A549 (cell line): ENCODE data around the gene SLC6A20. TPM values are rescaled to one million over a fixed set of nuclear protein-coding genes. Genes with fewer than 3 reads are reported as not detected.

Experiments used
- ATAC-seq, 2 experiments: fragments of 200-7000 bp in 1 of 2; fragments of >200 bp in 1 of 2; cut with Nextera tagmentation in 1 of 2; cut with Tn5 transposase in 1 of 2; 3 replicates each; pipeline versions ENCODE4 v1.8.0 to v1.9.1; 2018 to 2020; ENCODE audit warnings: mild to moderate bottlenecking in 1 of 2, moderate library complexity in 1 of 2
- CTCF ChIA-PET: fragments of 300-600 bp; sonication (Branson Sonifier 250); formaldehyde crosslinking; extraction: SDS; loops from one replicate; lab custom pipeline; 2021; ENCODE audit warnings: antibody characterized with exemption, inconsistent platforms; lab: Yijun Ruan, JAX
- POLR2A ChIA-PET: fragments of 350-600 bp; formaldehyde crosslinking; extraction: SDS; loops from one replicate; lab custom pipeline; 2021; ENCODE audit warnings: antibody characterized with exemption, inconsistent platforms; lab: Yijun Ruan, JAX
- DNase-seq, 2 experiments: peaks; one replicate each; pipeline versions ENCODE4 v3.0.0 to v3.0.0-alpha.2; 2011 to 2016; ENCODE audit warnings: low read depth in 1 of 2, low spot score in 1 of 2
- FAIRE-seq: peaks from 2 replicates; lab custom pipeline; 2011; peaks lifted over from hg19 to GRCh38; lab: Jason Lieb, UNC
- H3K27ac ChIP-seq, 2 experiments: fragments of >200 bp; sonication (Bioruptor Twin); formaldehyde crosslinking; 3 replicates each; pipeline ENCODE4 v1.5.1; 2016 to 2017
- H3K4me1 ChIP-seq: fragments of >200 bp; sonication (Bioruptor Twin); formaldehyde crosslinking; 3 replicates; pipeline ENCODE4 v1.6.1; 2016
- H3K4me2 ChIP-seq: fragments of >200 bp; sonication (Bioruptor Twin); formaldehyde crosslinking; 3 replicates; pipeline ENCODE4 v1.6.1; 2016
- H3K4me3 ChIP-seq: fragments of >200 bp; sonication (Bioruptor Twin); formaldehyde crosslinking; 3 replicates; pipeline ENCODE4 v1.5.1; 2016
- H3K9me3 ChIP-seq: fragments of >200 bp; sonication (Bioruptor Twin); formaldehyde crosslinking; 3 replicates; pipeline ENCODE4 v1.6.1; 2016
- ATOH8 ChIP-seq: fragments of 250-450 bp; sonication (Bioruptor Pico); IDR thresholded peaks from 2 replicates; pipeline ENCODE4 v1.5.0; 2020; ENCODE audit warnings: low read depth, mild to moderate bottlenecking, moderate library complexity
- CBX2 ChIP-seq: fragments of 200-600 bp; sonication (generic); IDR thresholded peaks from 2 replicates; pipeline ENCODE4 v1.6.1; 2016; ENCODE audit warnings: low read depth, mild to moderate bottlenecking, borderline replicate concordance
- CBX8 ChIP-seq: fragments of 200-600 bp; sonication (generic); IDR thresholded peaks from 2 replicates; pipeline ENCODE4 v1.6.1; 2016
- CHD2 ChIP-seq: fragments of 150-350 bp; IDR thresholded peaks from 2 replicates; pipeline ENCODE4 v1.6.1; 2014; ENCODE audit warnings: low read length; ENCODE audit not compliant: partially characterized antibody
- CHD4 ChIP-seq: fragments of 200-600 bp; sonication (generic); IDR thresholded peaks from 2 replicates; pipeline ENCODE4 v1.6.1; 2016; ENCODE audit warnings: antibody characterized with exemption, mild to moderate bottlenecking, borderline replicate concordance
- CTCF ChIP-seq: fragments of >200 bp; sonication (Bioruptor Twin); formaldehyde crosslinking; IDR thresholded peaks from 3 replicates; pipeline ENCODE4 v1.5.1; 2016
- EHMT2 ChIP-seq: fragments of 200-600 bp; sonication (generic); IDR thresholded peaks from 2 replicates; pipeline ENCODE4 v1.6.1; 2016; ENCODE audit warnings: antibody characterized with exemption, low read depth, mild to moderate bottlenecking, moderate library complexity
- EP300 ChIP-seq, 2 experiments: fragments of >200 bp; sonication (Bioruptor Twin); formaldehyde crosslinking; IDR thresholded peaks; 2 replicates in 1 of 2; 3 replicates in 1 of 2; pipeline ENCODE4 v1.6.1; 2016 to 2017
- ESRRA ChIP-seq: fragments of 150-350 bp; IDR thresholded peaks from 2 replicates; pipeline ENCODE4 v1.6.1; 2014; ENCODE audit warnings: mild to moderate bottlenecking, low read length, borderline replicate concordance
- GATA3 ChIP-seq: IDR thresholded peaks from 2 replicates; pipeline ENCODE4 v1.6.1; 2012; ENCODE audit warnings: borderline replicate concordance
- HOXA7 ChIP-seq: fragments of 250-450 bp; sonication (Bioruptor Pico); IDR thresholded peaks from 2 replicates; pipeline ENCODE4 v1.5.0; 2020; ENCODE audit warnings: mild to moderate bottlenecking, moderate library complexity
- JUN ChIP-seq, 2 experiments: fragments of >200 bp; sonication (Bioruptor Twin); formaldehyde crosslinking; IDR thresholded peaks; 2 replicates in 1 of 2; 3 replicates in 1 of 2; pipeline ENCODE4 v1.6.1; 2016 to 2017
- JUNB ChIP-seq: fragments of >200 bp; sonication (Bioruptor Twin); formaldehyde crosslinking; IDR thresholded peaks from 2 replicates; pipeline ENCODE4 v1.6.1; 2016
- MAFK ChIP-seq: fragments of 450-650 bp; IDR thresholded peaks from 2 replicates; pipeline ENCODE4 v1.6.1; 2014; ENCODE audit not compliant: partially characterized antibody
- MAX ChIP-seq: IDR thresholded peaks from 2 replicates; pipeline ENCODE4 v1.6.1; 2012
- MAZ ChIP-seq: fragments of 150-350 bp; IDR thresholded peaks from 2 replicates; pipeline ENCODE4 v1.6.1; 2014; ENCODE audit warnings: antibody characterized with exemption, low read depth, low read length, borderline replicate concordance
- MYC ChIP-seq: IDR thresholded peaks from 2 replicates; pipeline ENCODE4 v1.6.1; 2012; ENCODE audit warnings: mild to moderate bottlenecking, inconsistent platforms, low read length, improper control_type of control experiment, borderline replicate concordance
- NFE2L2 ChIP-seq: fragments of 150-350 bp; conservative IDR thresholded peaks from 2 replicates; pipeline ENCODE4 v1.6.1; 2014; ENCODE audit warnings: low read length
- NPAS2 ChIP-seq: fragments of 250-450 bp; sonication (Bioruptor Pico); IDR thresholded peaks from 2 replicates; pipeline ENCODE4 v1.8.0; 2022; ENCODE audit warnings: mild to moderate bottlenecking, moderate library complexity, borderline replicate concordance
- NR3C1 ChIP-seq: fragments of >200 bp; sonication (Bioruptor Twin); formaldehyde crosslinking; IDR thresholded peaks from 3 replicates; pipeline ENCODE4 v1.6.1; 2017
- PBX3 ChIP-seq: IDR thresholded peaks from 2 replicates; pipeline ENCODE4 v1.6.1; 2012
- PHF8 ChIP-seq: fragments of 200-600 bp; sonication (generic); IDR thresholded peaks from 2 replicates; pipeline ENCODE4 v1.6.1; 2016; ENCODE audit warnings: low read depth, mild to moderate bottlenecking, antibody characterized with exemption, moderate library complexity, borderline replicate concordance
- RAD21 ChIP-seq, 2 experiments: fragments of >200 bp in 1 of 2; sonication (Bioruptor Twin) in 1 of 2; formaldehyde crosslinking in 1 of 2; IDR thresholded peaks in 1 of 2; conservative IDR thresholded peaks in 1 of 2; 2 replicates in 1 of 2; 3 replicates in 1 of 2; pipeline ENCODE4 v1.6.1; 2012 to 2018; ENCODE audit warnings: inconsistent platforms in 1 of 2
- RCOR1 ChIP-seq: fragments of 150-350 bp; IDR thresholded peaks from 2 replicates; pipeline ENCODE4 v1.6.1; 2014; ENCODE audit warnings: antibody characterized with exemption, low read length, low read depth
- REST ChIP-seq: fragments of 200-600 bp; sonication (generic); IDR thresholded peaks from 2 replicates; pipeline ENCODE4 v1.6.1; 2016; ENCODE audit warnings: antibody characterized with exemption, mild to moderate bottlenecking, moderate library complexity
- SMC3 ChIP-seq: fragments of >200 bp; sonication (Bioruptor Twin); formaldehyde crosslinking; IDR thresholded peaks from 3 replicates; pipeline ENCODE4 v1.6.1; 2018; ENCODE audit warnings: inconsistent platforms
- TP53 ChIP-seq: fragments of 250-450 bp; sonication (Bioruptor Pico); IDR thresholded peaks from 2 replicates; pipeline ENCODE4 v1.5.0; 2021; ENCODE audit warnings: mild to moderate bottlenecking, moderate library complexity
- WGBS: methylation state at CpG from one replicate; pipeline ENCODE4 v1.1.6; 2017; ENCODE audit errors: missing lambda C conversion rate; 5-methylcytosine and 5-hydroxymethylcytosine counted together
- polyA plus RNA-seq, 4 experiments: library from polyadenylated mRNA; depleted of rRNA in 3 of 4; stranded (reverse); fragments of >200 nt; fragmentation: RNase III in 1 of 4; extraction: RNeasy Plus Mini Kit Qiagen cat#74134 plus additional on column Dnase treatment in 1 of 4; gene quantifications; 2 replicates in 3 of 4; 3 replicates in 1 of 4; pipeline ENCODE4 v1.2.3, GENCODE V29; 2011 to 2017

SLC6A20 gene
- polyA plus RNA-seq, 2 of the 4 experiments (the other 2 are of a cell fraction), result not detected

- WGBS, result 53% methylated on average over 3 of the region's 3 CpGs
- H3K27ac ChIP-seq, result no peak overlapping the region
- no peak for TF ChIP-seq JUNB
- no peak for TF ChIP-seq CTCF
- TF ChIP-seq PHF8, result no peak
- no peak for TF ChIP-seq MAX
- no peak for TF ChIP-seq NFE2L2
- TF ChIP-seq RAD21 (conservative IDR thresholded peaks at IDR 0.05 in 1 of 2, IDR thresholded peaks at IDR 0.05 in 1 of 2), result no peak
- no peak for TF ChIP-seq REST
- no peak for TF ChIP-seq TP53 (CRISPR knock-in tag)
- no peak for TF ChIP-seq JUN (IDR thresholded peaks at IDR 0.05)
- TF ChIP-seq EHMT2, result no peak
- TF ChIP-seq GATA3, result no peak
- no peak for TF ChIP-seq NR3C1
- TF ChIP-seq, all 56 proteins: peak for 0
- ATAC-seq, result no peak
- ChIA-PET POLR2A (no interaction called here), CTCF (interaction anchor here (3.2 kb wide), 1 partner anchor 15 kb away, joined by 9 read pairs; no protein-coding TSS in a partner anchor)
- Histone ChIP-seq H3K4me2 (no peak overlapping the region), H3K4me3 (no peak overlapping the region), H3K9me3 (no peaks in the 10 kb centered on the region), H3K4me1 (no peaks in the 10 kb centered on the region)
- FAIRE-seq, result no peak
- DNase-seq, result no peak
Observed at GRCh38 chr3:45776301-45776595, 20.1 kb downstream of the SLC6A20 start.

GRCh38 chr3:45775571-45776300 is 20.6 kb downstream of the SLC6A20 start:
- Histone ChIP-seq H3K4me1 (no peaks in the 10 kb centered on the region), H3K4me2 (no peak overlapping the region), H3K27ac (no peak overlapping the region), H3K9me3 (no peaks in the 10 kb centered on the region), H3K4me3 (no peak overlapping the region)
- no peak for DNase-seq
- POLR2A ChIA-PET, result no interaction called here
- no peak for FAIRE-seq
- ATAC-seq, result no peak
- CTCF ChIA-PET, result interaction anchor here (2.5 to 3.2 kb wide), 2 partner anchors 15 to 153 kb away, joined by 8 to 9 read pairs; no protein-coding TSS in a partner anchor
- WGBS, result 40% methylated on average over 9 of the region's 17 CpGs
- TF ChIP-seq MAX, result no peak
- TF ChIP-seq CTCF, result no peak
- TF ChIP-seq ESRRA, result no peak
- no peak for TF ChIP-seq CHD2
- no peak for TF ChIP-seq HOXA7 (CRISPR knock-in tag)
- TF ChIP-seq PBX3, result no peak
- TF ChIP-seq ATOH8 (CRISPR knock-in tag), result no peak
- no peak for TF ChIP-seq MAFK
- TF ChIP-seq SMC3, result no peak
- no peak for TF ChIP-seq MYC
- no peak for TF ChIP-seq GATA3
- TF ChIP-seq CBX2, result no peak
- TF ChIP-seq RCOR1, result no peak
- no peak for TF ChIP-seq CBX8
- no peak for TF ChIP-seq MAZ
- no peak for TF ChIP-seq EP300 (IDR thresholded peaks at IDR 0.05)
- no peak for TF ChIP-seq NPAS2 (CRISPR knock-in tag)
- no peak for TF ChIP-seq CHD4
